Measurements from ENCODE around the gene RGS11.
"Not testable (repeated sequence)": the region's sequence is repeated elsewhere in the genome, so short reads cannot be mapped to it uniquely, and the experiment has no call there.

Gene RGS11

GRCh38 chr16:234468-235305 lies 41.1 kb downstream of the RGS11 start, which contains the start of gene FAM234A:
Gene FAM234A, plus strand, starts transcription at chr16:234821. Its CDS starts 19,593 bp downstream, at chr16:254414.
- in situ Hi-C loops (cut with HindIII; ENCODE audit: low sequenced_read_pairs): no loop called here

- in situ Hi-C loops (cut with HindIII; ENCODE audit: low sequenced_read_pairs): no loop called here
These were observed 44.8 kb downstream of the RGS11 start for GRCh38 chr16:230949-231348.

DNA sequence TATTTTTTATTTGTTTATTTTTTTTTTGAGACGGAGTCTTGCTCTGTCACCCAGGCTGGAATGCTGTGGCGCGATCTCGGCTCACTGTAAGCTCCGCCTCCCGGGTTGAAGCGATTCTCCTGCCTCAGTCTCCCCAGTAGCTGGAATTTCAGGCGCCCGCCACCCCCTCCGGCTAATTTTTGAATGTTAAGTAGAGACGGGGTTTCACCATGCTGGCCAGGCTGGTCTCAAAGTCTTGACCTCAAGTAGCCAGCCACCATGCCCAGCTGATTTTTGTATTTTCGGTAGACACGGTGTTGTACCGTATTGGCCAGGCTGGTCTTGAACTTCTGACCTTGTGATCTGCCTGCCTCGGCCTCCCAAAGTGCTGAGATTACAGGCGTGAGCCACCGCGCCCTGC lies 45.4 kb downstream of the RGS11 start:
- in situ Hi-C loops (cut with HindIII; ENCODE audit: low sequenced_read_pairs): not testable (repeated sequence)

- in situ Hi-C loops (cut with HindIII; ENCODE audit: low sequenced_read_pairs): no loop called here
These were observed 45.9 kb downstream of the RGS11 start for GRCh38 chr16:229731-230281.

- in situ Hi-C loops (cut with HindIII; ENCODE audit: low sequenced_read_pairs): no loop called here
These were observed 46.7 kb downstream of the RGS11 start, which contains the start of gene LUC7L for GRCh38 chr16:228852-229730. Gene LUC7L, minus strand, starts transcription at chr16:229449. Its CDS starts 110 bp downstream, at chr16:229339.

DNA sequence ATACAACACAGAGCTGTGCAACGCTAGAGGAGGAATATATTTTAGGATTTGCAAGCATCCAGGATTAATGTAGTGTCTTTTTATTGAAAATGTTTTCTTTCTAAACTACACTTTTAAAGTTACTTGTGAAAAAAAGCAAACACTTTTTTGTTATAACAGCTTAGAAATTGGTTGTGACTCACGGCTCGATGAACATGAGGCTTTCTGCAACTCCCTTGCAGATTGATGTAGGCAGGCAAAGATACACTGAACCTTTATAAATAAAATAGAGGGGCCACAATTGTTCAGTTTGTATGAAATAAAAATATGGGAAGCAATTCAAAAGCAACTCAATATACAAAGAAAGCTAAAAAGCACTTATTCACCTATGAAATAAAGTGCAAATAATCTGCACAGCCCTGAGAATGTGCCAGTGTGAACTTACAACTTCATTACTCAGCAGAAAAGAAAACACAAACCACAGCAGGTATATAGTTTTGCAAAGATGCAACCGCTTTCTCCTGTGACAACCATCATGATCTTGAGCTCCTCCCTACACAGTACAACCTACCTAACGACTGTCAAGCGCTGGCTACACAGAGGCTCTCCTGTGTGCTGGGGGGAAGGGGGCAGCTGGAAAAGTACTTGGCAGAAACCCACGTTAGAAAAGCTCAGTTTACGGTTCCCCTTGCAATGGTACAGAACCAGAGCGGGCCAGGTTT lies 47.4 kb downstream of the RGS11 start:
- in situ Hi-C loops (cut with HindIII; ENCODE audit: low sequenced_read_pairs): no loop called here

GRCh38 chr16:220021-220420 lies 55.7 kb downstream of the RGS11 start:
- in situ Hi-C loops (cut with HindIII; ENCODE audit: low sequenced_read_pairs): no loop called here
